ES-I3 (cell line): ENCODE measurements around the gene TRPV4.
"Not testable (repeated sequence)": the region's sequence is repeated elsewhere in the genome, so short reads cannot be mapped to it uniquely, and the experiment has no call there.

Experiments used
- H3K36me3 ChIP-seq: 2 replicates; pipeline ENCODE4 v1.6.1; 2013; ENCODE audit warnings: mild to moderate bottlenecking, low read length, control low read depth, moderate library complexity; ENCODE audit not compliant: insufficient read depth
- H3K4me1 ChIP-seq: 2 replicates; pipeline ENCODE4 v1.6.1; 2013; ENCODE audit warnings: mild to moderate bottlenecking, control low read depth, low read length; ENCODE audit not compliant: insufficient read depth
- H3K9ac ChIP-seq: 2 replicates; pipeline ENCODE4 v1.6.1; 2013; ENCODE audit warnings: low read depth, mild to moderate bottlenecking, low read length, moderate library complexity
- H3K9me3 ChIP-seq: 2 replicates; pipeline ENCODE4 v1.6.1; 2013; ENCODE audit warnings: mild to moderate bottlenecking, low read length, moderate library complexity; ENCODE audit not compliant: control insufficient read depth, insufficient read depth

TRPV4 gene

DNA sequence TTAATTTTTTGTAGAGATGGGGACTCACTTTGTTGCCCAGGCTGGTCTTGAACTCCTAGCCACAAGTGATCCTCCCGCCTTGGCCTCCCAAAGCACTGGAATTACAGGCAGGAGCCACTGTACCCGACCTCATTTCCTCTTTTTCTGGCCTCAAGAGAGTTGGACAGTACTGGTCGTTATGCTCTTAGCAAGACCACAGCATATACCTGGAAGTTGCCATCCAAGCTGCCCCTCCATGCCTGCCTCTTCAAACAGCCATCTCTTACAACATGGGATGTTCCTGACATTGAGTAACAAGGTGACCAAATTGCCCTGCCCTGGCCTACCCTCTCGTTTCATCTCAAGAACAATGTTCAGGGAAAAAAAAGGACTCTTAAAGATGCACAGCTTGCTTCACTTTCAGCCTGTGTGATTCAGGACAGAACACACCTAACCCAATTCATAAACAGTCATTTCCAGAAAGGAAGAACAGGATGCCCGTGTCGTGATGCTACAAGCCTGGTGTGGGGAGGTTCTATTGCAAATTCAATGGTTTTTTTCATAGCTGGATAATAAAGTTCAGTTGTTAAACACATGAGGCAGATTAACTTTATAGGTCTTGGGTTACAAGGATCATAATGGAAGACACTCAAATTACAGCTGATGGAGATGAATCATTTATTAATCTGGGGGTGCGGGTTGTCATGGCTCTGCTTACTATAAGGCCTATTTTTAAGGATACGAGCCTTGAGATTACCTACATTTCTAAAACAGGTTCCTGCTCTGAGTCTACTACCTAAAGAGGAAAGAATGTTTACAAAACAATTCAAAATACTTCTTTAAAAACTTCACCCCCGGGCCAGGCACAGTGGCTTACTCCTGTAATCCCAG lies 35.2 kb upstream of the TRPV4 start:
- no peak overlapping the region for H3K9ac ChIP-seq
- H3K4me1 ChIP-seq, result peaks cover 14% of the 10 kb centered on the region
- H3K9me3 ChIP-seq, result no peaks in the 10 kb centered on the region
- no peaks in the 10 kb centered on the region for H3K36me3 ChIP-seq

DNA sequence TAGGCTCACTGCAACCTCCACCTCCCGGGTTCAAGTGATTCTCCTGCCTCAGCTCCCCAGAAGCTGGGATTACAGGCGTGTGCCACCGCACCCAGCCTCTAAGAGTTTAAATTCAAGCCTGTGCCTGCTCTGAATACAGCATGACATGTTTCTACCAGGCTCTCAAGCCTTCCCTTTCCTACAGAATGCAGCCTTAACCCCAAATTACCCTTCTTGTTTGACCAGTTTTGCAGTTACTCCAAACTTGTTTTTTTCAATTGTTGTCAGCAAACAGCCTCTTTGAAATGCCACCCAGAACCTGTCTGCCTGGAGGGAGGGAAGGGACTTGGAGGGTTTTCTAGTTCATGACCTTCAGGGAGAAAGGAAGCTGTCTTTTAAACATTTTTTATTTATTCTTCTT lies 31.7 kb upstream of the TRPV4 start:
- Histone ChIP-seq H3K9ac (no peak overlapping the region), H3K36me3 (no peaks in the 10 kb centered on the region), H3K4me1 (peaks cover 5% of the 10 kb centered on the region; the same call in 1 of the 2 replicates), H3K9me3 (no peaks in the 10 kb centered on the region)

DNA sequence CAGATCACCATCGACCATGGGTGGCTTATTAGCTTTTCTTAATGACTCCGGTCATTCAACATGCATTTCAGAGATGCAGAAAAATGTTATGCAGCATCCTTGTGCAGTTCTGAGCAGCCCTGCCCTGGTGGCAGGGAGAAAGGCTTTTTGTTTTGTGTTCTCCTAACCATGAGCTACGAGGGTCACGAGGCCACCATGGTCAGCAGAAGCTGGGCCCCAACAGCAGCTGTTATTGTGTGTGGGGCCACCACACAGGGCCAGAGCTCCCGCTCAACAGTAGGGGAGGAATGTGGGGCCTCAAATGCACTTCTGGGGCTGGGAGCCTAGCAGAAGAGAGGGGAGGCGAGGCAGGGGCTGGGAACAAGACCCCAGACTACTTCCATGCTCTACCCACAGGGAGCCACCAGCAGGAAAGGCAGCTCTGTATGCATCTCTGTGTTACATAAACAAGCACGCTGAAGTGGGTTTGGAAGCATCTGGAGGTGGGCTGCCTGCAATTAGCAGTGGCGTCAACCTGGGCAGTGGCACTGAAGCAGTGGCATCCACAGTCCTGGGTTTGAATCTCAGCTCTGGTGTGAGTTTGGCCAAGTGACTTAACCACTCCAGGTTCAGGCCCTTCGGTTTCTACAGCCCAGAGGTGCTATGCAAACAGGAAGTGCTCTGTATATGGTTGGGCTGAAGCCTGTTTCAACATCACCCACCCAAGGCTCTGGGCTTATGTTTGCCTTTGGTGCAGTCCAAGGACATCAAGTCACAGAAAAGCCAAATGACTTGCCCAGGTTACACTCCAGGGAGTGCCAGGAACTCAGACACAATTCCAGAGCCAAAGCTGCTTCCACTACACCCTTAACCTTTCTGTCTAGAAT lies 30.9 kb upstream of the TRPV4 start:
- H3K36me3 ChIP-seq, result no peaks in the 10 kb centered on the region
- H3K9me3 ChIP-seq, result no peaks in the 10 kb centered on the region
- H3K4me1 ChIP-seq, result peaks cover 5% of the 10 kb centered on the region; the same call in 1 of the 2 replicates
- H3K9ac ChIP-seq, result no peak overlapping the region

DNA sequence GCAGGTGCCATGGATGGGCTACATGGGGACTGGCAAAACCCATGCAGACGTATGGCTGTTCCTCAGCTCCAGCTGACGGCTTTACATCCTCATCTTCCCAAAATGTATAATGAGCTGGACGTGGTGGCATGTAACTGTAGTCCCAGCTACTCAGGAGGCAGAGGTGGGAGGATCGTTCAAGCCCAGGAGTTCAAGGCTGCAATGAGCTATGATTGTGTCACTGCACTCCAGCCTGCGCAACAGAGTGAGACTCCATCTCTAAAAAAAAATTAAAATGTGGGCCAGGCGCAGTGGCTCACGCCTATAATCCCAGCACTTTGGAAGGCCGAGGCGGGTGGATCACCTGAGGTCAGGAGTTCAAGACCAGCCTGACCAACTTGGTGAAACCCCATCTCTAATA lies 29.3 kb upstream of the TRPV4 start:
- H3K36me3 ChIP-seq, H3K9ac ChIP-seq, H3K4me1 ChIP-seq, H3K9me3 ChIP-seq: not testable (repeated sequence)

GRCh38 chr12:109861689-109862314 lies 28.6 kb upstream of the TRPV4 start:
- Histone ChIP-seq H3K36me3 (no peaks in the 10 kb centered on the region), H3K4me1 (peaks cover 5% of the 10 kb centered on the region; the same call in 1 of the 2 replicates), H3K9ac (no peak overlapping the region)

GRCh38 chr12:109860977-109861376 lies 27.8 kb upstream of the TRPV4 start:
- Histone ChIP-seq H3K36me3 (no peaks in the 10 kb centered on the region), H3K9me3 (no peaks in the 10 kb centered on the region), H3K4me1 (peaks cover 5% of the 10 kb centered on the region; the same call in 1 of the 2 replicates), H3K9ac (no peak overlapping the region)

More at GRCh38 chr12:109861689-109862314, 28.6 kb upstream of the TRPV4 start:
- H3K9me3 ChIP-seq, result no peaks in the 10 kb centered on the region

- H3K36me3 ChIP-seq, result no peaks in the 10 kb centered on the region; the same call in 1 of the 2 replicates
- no peak overlapping the region for H3K9ac ChIP-seq
- H3K4me1 ChIP-seq, result no peaks in the 10 kb centered on the region
- no peaks in the 10 kb centered on the region for H3K9me3 ChIP-seq
These were observed 25.6 kb upstream of the TRPV4 start for GRCh38 chr12:109858764-109859163.

GRCh38 chr12:109857715-109858114 lies 24.5 kb upstream of the TRPV4 start:
- H3K4me1 ChIP-seq, result no peaks in the 10 kb centered on the region
- H3K9me3 ChIP-seq, result no peaks in the 10 kb centered on the region
- no peaks in the 10 kb centered on the region; the same call in 1 of the 2 replicates for H3K36me3 ChIP-seq
- no peak overlapping the region for H3K9ac ChIP-seq

- Histone ChIP-seq H3K9me3 (no peaks in the 10 kb centered on the region), H3K4me1 (no peaks in the 10 kb centered on the region), H3K36me3 (no peaks in the 10 kb centered on the region; the same call in 1 of the 2 replicates), H3K9ac (no peak overlapping the region)
These were observed 22.2 kb upstream of the TRPV4 start for GRCh38 chr12:109855377-109855776.

DNA sequence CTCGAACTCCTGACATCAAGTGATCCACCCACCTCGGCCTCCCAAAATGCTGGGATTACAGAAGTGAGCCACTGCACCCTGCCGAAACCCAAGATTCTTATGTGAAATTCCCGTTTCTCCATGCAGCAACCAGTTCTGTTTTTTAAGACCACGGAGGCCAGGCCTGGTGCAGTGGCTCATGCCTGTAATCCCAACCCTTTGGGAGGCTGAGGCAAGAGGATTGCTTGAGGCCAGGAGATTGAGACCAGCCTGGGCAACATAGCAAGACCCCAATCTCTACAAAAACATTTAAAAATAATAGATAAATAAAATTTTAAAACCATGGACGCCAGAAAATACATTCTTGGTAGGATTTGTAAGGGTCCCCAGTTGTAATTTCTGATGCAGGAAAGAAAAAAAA lies 17.3 kb upstream of the TRPV4 start:
- H3K9me3 ChIP-seq, H3K4me1 ChIP-seq, H3K9ac ChIP-seq, H3K36me3 ChIP-seq: not testable (repeated sequence)

- Histone ChIP-seq H3K36me3 (no peaks in the 10 kb centered on the region), H3K9ac (no peak overlapping the region), H3K9me3 (no peaks in the 10 kb centered on the region), H3K4me1 (no peaks in the 10 kb centered on the region; the same call in 1 of the 2 replicates)
These were observed 14.0 kb upstream of the TRPV4 start for GRCh38 chr12:109847142-109847735.

DNA sequence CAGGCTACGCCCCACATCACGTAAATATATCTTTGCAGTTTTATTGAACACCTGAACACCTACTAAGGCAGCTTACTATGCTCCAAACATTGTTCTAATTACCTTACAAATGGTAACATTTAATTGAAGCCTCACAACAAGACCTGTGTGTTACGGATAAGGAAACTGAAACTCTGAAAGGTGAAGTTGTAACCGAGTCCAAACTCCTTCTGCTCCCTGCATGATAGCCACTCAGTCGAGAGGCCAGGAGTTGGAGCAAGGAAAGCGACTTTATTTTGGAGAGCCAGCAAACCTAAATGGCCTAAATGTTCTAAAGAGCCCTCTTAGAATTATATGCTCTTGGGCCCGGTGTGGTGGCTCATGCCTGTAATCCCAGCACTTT lies 12.6 kb upstream of the TRPV4 start:
- Histone ChIP-seq H3K36me3 (no peaks in the 10 kb centered on the region), H3K9ac (peak overlapping the region; percentile 24; the same call in 1 of the 2 replicates), H3K4me1 (peaks cover 2% of the 10 kb centered on the region; the same call in 1 of the 2 replicates), H3K9me3 (no peaks in the 10 kb centered on the region)

DNA sequence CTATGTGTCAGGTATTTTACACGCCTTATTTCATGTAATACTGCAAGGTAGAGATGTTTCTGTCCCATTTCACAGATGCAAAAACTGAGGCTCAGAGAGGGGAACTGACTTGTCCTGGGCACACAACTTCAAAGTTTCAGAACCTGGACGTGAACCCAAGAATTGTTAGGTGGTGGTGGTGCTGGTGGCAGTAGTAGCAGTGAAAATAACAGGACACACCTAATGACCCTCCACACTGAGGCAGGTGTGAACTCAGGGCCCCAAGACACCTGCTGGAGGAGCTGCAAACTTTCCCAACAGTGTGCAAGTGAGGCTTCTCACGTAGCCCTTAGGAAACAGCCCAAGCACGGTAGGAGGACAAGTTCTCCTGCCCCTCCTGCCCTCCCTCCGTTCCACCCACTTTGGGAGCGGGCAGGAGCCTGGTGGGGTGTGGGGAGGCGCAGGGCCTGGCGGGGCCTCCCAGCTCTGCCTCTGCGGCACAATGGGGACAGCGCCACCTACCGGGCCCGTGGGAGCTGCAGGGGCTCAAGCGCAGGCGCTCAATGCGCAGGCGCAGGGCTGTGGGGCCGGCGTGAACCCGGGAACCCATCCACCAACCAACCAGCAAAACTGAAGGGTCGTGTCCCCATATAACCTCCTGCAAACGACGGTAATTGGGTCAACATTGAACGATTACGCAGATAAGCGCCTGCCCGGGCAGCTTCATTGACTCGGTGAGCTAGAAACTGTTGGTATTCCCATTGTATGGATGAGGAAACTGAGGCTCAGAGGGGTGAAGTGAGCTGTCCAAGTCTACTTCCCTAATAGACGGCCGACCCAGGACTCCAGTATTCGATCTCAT lies 12.0 kb upstream of the TRPV4 start:
- Histone ChIP-seq H3K9ac (peak overlapping the region; percentile 24; the same call in 1 of the 2 replicates), H3K4me1 (peaks cover 8% of the 10 kb centered on the region; the same call in 1 of the 2 replicates), H3K36me3 (no peaks in the 10 kb centered on the region), H3K9me3 (no peaks in the 10 kb centered on the region)
